Kidney capillary endothelial cell (primary cell): ENCODE measurements around the gene EDAR.

Source experiments
- DNase-seq: peaks from one replicate; pipeline ENCODE4 v3.0.0-alpha.2; 2018; ENCODE audit warnings: low spot score

EDAR gene

GRCh38 chr2:108923736-108924579, 65.1 kb downstream of the EDAR start:
- DNase-seq, result no peak

DNA sequence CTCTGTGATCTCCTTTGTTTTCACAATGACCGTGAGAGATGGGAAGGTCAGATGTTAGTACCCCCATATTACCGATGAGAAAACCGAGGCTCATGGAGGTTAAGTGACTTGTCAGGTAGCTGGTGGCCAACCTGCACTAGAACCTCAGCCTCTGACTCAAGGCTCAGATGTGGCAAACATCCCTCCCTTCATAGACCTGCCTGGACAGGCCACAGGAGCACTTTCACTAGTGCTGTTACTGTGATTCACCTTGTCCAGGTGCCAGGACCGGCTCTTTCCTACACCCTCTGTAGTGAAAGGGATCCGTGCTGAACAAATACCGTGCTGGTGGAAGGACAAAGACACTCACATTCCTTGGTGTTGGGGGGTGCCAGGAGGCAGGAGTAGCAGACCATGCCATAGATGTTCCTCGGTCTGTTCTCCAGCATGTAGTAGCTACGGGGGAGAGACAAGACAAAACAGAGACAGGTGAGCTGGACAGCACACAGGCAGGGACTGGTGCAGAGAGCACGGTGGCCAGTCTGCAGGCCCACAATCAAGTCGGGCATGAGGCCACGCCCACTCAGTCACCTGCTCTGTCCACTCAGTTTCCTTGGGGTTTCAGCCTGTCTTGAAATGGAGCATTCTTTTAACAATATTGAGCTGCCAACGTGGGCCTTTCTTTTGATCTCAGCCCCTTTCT, 65.9 kb downstream of the EDAR start:
- no peak for DNase-seq

GRCh38 chr2:108922141-108922915, 66.7 kb downstream of the EDAR start:
- DNase-seq, result no peak

DNA sequence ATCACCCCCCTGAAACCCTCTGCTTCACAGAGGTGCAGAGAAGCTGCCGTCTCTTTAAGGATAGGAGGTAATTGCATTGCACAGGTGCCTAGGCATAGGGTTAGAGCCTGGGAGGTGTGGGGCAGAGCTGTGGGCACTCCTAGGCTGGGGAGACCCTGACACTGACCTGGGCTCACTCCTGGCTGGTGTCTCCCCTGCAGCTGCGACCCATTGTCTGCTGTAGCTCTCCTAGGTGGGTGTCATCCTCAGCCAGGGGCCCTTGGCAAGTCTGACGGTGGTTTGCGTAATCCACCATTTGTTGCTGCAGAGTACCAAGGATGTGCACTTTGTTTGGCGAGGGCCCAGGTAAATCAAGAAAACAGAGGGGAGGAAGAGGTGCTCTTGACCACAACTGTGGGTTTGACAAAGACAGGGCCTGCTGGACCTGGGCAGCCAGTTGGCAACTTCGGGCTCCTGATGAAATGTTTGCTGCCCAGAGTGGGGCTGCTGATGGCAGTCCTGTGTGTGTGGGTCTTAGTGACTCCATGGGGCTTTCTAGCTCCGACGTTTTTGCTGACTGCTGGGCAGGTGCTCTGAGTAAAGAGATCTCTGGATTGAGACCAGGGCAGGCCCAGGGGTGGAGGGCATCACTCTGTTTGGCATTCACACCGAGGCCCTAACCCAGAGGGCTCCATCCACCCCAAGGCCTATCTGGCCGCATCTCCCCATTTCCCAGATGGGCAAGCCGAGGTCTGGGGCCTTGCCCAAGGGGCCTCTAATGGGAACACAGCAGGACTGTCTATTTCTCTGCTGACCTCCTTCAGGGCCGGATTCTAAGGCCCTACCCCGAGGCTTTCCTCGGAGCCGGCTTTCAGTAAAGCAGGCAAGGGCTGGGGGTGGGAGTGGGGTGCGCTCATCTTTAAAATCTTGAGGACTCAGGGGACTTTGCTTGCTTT, 67.7 kb downstream of the EDAR start:
- no peak for DNase-seq

GRCh38 chr2:108920686-108921085, 68.3 kb downstream of the EDAR start:
- no peak for DNase-seq

GRCh38 chr2:108919571-108920373, 69.2 kb downstream of the EDAR start:
- DNase-seq, result no peak

DNA sequence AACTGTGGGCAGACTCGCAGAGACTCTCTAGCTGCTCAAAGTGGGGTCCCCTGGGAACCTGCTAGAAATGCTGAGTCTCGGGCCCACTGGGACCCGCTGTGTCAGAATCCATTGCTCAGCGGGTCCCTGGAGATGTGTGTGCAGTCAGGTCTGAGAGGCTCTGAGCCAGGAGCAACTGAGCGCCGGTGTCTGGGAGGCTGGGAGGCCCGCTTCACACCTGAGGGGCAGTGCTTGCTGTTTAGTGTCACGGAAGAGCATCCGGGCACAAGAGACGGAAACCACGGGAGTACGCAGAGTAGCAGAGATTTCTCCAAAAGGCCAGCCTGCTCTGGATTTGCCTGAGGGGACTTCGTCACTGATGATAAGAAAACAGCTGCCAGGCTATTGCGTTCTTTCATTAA, 70.1 kb downstream of the EDAR start:
- no peak for DNase-seq

DNA sequence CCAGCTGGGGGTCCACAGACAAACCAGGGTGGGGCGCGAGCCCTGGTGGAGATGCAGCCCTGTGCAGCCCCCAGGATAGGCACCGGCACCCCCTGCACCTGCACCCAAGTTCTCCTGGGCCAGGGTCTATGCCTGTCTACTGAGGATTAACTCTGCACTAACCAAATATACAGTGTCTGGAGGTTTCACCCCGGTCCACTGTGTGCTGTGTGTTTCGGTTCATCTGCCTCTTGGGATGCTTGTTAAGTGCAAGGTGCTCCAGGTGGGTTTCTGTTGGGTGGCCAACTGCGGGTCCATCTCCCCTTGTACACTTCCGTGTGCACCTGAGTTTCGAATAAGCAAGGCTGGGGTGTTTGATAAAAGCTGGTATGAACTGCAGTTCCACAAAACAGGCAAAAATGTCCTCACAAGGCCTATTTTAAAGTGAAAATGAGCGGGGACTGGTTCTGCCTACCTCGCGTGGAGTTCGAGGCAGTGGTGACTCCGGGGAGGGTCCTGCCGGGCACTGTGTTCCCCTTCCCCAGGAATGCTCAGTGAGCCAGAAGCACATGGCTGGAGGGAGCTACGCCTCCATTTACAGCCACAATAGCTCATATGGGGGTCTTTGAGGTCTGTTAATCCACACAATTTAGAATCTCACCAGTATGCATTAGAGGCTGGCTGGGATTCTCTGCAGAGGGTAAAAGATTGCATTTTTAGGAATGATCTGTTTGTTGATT, 70.7 kb downstream of the EDAR start:
- DNase-seq, result no peak

DNA sequence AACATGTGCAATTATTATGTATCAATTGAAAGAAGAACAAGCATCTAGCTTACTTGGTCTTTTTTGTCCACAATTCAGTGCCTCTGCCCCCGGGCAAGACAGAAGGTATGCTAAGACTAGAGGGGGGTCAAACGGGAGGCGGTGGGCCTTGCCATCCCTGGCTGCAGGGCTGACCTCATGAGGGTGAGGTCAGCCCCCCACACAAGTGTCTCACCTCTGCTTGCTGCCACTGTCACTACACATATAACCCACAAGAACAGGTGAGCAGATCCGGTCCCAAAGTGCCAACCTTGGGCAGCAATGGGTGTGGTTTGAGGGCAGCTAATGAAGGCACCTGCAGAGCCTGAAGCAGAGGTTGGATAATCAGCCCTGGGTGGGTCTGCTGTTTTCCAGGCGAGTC, 71.5 kb downstream of the EDAR start:
- no peak for DNase-seq

DNA sequence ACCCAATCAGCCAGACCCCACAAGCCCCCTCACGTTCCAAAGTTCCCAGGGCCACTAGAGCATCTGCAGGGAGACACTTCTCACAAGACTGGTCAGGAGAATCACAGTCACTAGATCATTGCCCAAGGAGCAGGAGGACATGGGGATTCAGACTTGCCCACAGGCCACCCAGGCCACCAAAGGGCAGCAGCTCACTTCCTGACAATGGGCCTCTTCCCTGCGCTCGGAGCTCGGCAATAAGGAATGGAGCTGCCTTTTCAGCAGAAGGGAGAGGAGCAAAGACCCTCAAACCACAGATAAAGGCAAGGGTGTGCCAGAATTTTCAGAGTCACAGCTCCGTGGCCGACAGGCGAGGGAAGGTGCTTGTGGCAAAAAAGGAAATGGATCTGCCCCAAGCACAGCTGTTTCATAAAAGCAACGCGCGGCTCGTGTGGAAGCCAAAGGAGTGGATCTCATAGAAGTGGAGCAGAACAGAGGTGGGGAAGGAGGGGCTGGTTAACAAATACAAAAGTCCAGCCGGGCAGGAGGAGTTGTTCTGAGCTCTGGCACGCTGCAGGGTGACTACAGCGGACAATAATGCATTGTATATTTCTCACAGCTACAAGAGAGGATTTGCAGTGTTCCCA, 72.1 kb downstream of the EDAR start:
- no peak for DNase-seq

GRCh38 chr2:108916122-108916795, 72.8 kb downstream of the EDAR start:
- no peak for DNase-seq

- no peak for DNase-seq
These were observed 76.5 kb downstream of the EDAR start for GRCh38 chr2:108912629-108912902.

DNA sequence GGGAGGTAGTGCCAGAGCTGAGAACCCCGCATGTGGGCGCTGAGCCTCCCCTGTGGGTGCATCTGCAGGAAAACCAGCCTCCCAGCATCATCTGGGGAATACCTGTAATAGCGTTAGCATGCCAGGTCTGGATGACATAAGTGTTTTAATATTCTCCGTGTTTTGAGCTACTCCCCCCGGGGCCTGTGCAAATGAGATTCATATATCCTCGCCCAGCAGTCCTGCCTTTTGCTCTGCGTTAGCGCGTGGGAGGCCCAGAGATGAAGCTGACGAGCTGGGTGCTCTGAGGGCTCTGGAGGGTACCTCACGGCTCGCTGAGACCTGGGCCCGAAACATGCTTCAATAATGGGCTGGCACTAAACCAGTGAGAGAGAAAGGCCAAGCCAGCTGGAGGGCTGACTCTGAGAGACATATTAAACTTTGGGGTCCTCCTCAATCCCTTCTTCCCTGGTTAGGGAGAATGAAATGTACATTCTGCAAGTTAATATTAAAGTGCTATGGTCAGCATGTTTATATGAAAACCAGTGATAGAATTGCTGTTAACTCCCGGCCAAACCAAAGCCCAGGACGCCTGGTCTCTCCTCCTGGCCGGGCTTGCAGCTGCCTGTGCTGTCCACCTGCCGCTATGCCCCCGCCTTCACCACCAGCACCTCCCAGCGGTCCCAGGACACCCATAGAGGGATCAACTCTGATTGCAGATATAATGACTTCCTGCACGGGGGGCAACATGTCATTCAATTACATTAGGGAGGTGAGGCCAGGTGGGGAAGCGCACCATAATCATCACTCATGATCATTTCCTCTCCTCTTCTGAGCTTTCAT, 77.0 kb downstream of the EDAR start:
- DNase-seq, result no peak

GRCh38 chr2:108911401-108911800, 77.6 kb downstream of the EDAR start:
- no peak for DNase-seq

DNA sequence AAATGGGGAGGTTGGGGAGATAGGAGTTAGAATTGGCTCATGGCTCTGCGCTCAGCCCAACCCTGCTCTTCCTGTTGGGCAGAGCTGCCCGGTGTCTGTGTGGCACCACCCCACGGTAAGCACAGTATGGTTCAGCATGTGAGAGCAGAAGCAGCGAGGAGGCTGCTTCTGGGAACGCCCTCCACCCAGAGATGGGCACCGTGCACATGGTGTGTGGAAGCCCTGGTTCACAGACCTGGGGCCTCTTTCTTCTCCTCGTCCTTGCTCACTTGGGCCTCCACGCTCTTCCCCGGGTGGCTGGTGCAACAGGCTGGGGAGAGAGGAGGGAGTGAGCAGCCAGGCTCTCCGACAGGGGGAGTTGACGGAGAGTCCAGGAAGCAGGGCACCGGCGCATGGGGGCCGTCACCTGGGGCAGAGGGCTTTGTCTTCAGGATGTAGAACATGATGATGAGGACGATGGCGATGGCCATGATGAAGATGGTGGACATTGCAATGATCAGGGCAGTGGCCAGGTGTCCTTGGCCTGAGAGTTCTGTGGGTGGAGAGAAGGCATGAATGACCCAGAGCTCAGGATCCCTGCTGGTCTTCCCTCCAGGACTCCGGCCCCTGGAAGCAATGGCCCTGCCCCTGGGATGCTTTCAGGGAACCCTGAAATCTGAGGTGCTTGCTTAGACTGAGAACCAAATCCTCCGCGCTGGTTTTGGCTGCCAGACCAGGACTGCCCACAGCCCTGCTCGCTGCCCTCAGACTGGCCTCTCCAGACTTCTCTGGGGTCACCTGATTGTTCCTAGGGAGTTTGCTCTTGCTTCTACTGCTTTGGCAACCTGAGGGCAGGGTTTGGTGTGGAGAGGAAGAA, 78.3 kb downstream of the EDAR start:
- no peak for DNase-seq

- DNase-seq, result no peak
These were observed 79.0 kb downstream of the EDAR start for GRCh38 chr2:108910011-108910431.

- DNase-seq, result no peak
These were observed 79.7 kb downstream of the EDAR start for GRCh38 chr2:108909275-108909823.
